CD8-positive, alpha-beta memory T cell (primary cell): ENCODE data around the gene RIGI. TPM values are rescaled to one million over a fixed set of nuclear protein-coding genes. Genes with fewer than 3 reads are reported as not detected.
A peak's percentile ranks its signal among the peaks of the same experiment; 100 is the strongest.
"Not testable (repeated sequence)": the region's sequence is repeated elsewhere in the genome, so short reads cannot be mapped to it uniquely, and the experiment has no call there.

ENCODE experiments used
- CTCF ChIA-PET: fragments of 350-600 bp; sonication (Branson Sonifier 250); formaldehyde crosslinking; loops from one replicate; lab custom pipeline; 2021; ENCODE audit warnings: antibody characterized with exemption; lab: Charles Lee
- POLR2A ChIA-PET: fragments of 350-600 bp; sonication (Branson Sonifier 250); formaldehyde crosslinking; loops from one replicate; lab custom pipeline; 2021; ENCODE audit warnings: antibody characterized with exemption; lab: Charles Lee
- DNase-seq, 5 donors: peaks; one replicate each; pipeline versions ENCODE4 v3.0.0 to v3.0.0-alpha.2; 2020 to 2022; ENCODE audit warnings: mixed read lengths in 1 of 5
- H3K27ac ChIP-seq: one replicate; pipeline ENCODE4 v1.7.0; 2013; ENCODE audit warnings: low read depth, mild to moderate bottlenecking, low read length, moderate library complexity
- H3K27me3 ChIP-seq: 2 replicates; pipeline ENCODE4 v1.7.0; 2013; ENCODE audit warnings: low read length, mild to moderate bottlenecking; ENCODE audit not compliant: insufficient read depth, poor library complexity, severe bottlenecking
- H3K36me3 ChIP-seq: 2 replicates; pipeline ENCODE4 v1.7.0; 2013; ENCODE audit warnings: mild to moderate bottlenecking, low read length, moderate library complexity; ENCODE audit not compliant: insufficient read depth
- H3K4me1 ChIP-seq: 2 replicates; pipeline ENCODE4 v1.7.0; 2013; ENCODE audit warnings: mild to moderate bottlenecking, low read length, moderate library complexity; ENCODE audit not compliant: insufficient read depth
- H3K4me3 ChIP-seq: 2 replicates; pipeline ENCODE4 v1.7.0; 2013; ENCODE audit warnings: mild to moderate bottlenecking, low read length
- H3K9me3 ChIP-seq: 2 replicates; pipeline ENCODE4 v1.7.0; 2013; ENCODE audit warnings: mild to moderate bottlenecking, low read length
- H3K27ac Mint-ChIP-seq, 8 donors: one replicate each; pipeline ENCODE4 v1.8.0; 2020 to 2021; ENCODE audit warnings: mixed read lengths in 8 of 8, mild to moderate bottlenecking in 6 of 8, inconsistent platforms in 3 of 8, moderate library complexity in 3 of 8
- H3K27me3 Mint-ChIP-seq, 2 donors: one replicate each; pipeline ENCODE4 v1.8.0; 2020 to 2021; ENCODE audit warnings: mixed read lengths in 2 of 2, mild to moderate bottlenecking in 1 of 2, moderate library complexity in 1 of 2
- H3K36me3 Mint-ChIP-seq, 3 donors: one replicate each; pipeline ENCODE4 v1.8.0; 2020 to 2021; ENCODE audit warnings: mixed read lengths in 3 of 3, inconsistent platforms in 1 of 3, mild to moderate bottlenecking in 1 of 3
- H3K4me1 Mint-ChIP-seq, 3 donors: one replicate each; pipeline ENCODE4 v1.8.0; 2020 to 2021; ENCODE audit warnings: mixed read lengths in 3 of 3, inconsistent platforms in 1 of 3, mild to moderate bottlenecking in 1 of 3
- H3K4me3 Mint-ChIP-seq, 7 donors: one replicate each; pipeline ENCODE4 v1.8.0; 2020 to 2021; ENCODE audit warnings: mixed read lengths in 7 of 7, mild to moderate bottlenecking in 6 of 7, moderate library complexity in 4 of 7, inconsistent platforms in 2 of 7
- H3K9me3 Mint-ChIP-seq, 5 donors: one replicate each; pipeline ENCODE4 v1.8.0; 2020 to 2022; ENCODE audit warnings: mixed read lengths in 5 of 5, mild to moderate bottlenecking in 3 of 5, moderate library complexity in 2 of 5, inconsistent platforms in 1 of 5
- polyA plus RNA-seq: library from polyadenylated mRNA; unstranded; fragments of 300-500 nt; fragmentation: Illumina TruSeq; gene quantifications from one replicate; pipeline ENCODE4 v1.2.3, GENCODE V29; 2021
- total RNA-seq, 2 experiments: library from RNA; stranded (reverse); gene quantifications; one replicate each; pipeline ENCODE4 v1.2.3, GENCODE V29; 2021

The RIGI gene
- total and polyA plus RNA-seq, 3 experiments from 2014 or later, result 5.9 to 20.0 (median 6.5) TPM

- no peak for DNase-seq
- Mint-ChIP-seq H3K27ac (peak overlapping the region; percentile 78 to 99 (median 96)), H3K27me3 (no peaks in the 10 kb centered on the region), H3K4me1 (peaks cover 47 to 52% (median 49%) of the 10 kb centered on the region in 3 donors), H3K9me3 (no peaks in the 10 kb centered on the region), H3K4me3 (peak overlapping the region; percentile 86 to 98 (median 98)), H3K36me3 (peaks cover 0 to 24% (median 5%) of the 10 kb centered on the region in 3 donors)
- CTCF ChIA-PET, result interaction anchor here (0.7 to 4.4 kb wide), 16 partner anchors 9 to 150 kb away, joined by 3 to 49 read pairs (median 4); partner anchors contain the start of genes ACO1, NDUFB6, SMIM27 and TOPORS
- Histone ChIP-seq H3K9me3 (no peaks in the 10 kb centered on the region), H3K4me3 (peak overlapping the region; percentile 90), H3K27ac (peak overlapping the region; percentile 71), H3K4me1 (peaks cover 28% of the 10 kb centered on the region), H3K36me3 (no peaks in the 10 kb centered on the region), H3K27me3 (no peaks in the 10 kb centered on the region)
- POLR2A ChIA-PET, result interaction anchor here (0.6 to 2.1 kb wide), 2 partner anchors 24 to 59 kb away, joined by 3 to 19 read pairs; no protein-coding TSS in a partner anchor
Observed at GRCh38 chr9:32526707-32527048, 682 bp upstream of the RIGI start.

- no peaks in the 10 kb centered on the region for H3K9me3 ChIP-seq
- ChIA-PET POLR2A (interaction anchor here (0.6 to 2.1 kb wide), 6 partner anchors 25 to 147 kb away, joined by 3 to 19 read pairs (median 3); partner anchors contain the start of gene ACO1), CTCF (interaction anchor here (0.8 to 4.4 kb wide), 14 partner anchors 10 to 149 kb away, joined by 3 to 49 read pairs (median 4); partner anchors contain the start of genes ACO1, NDUFB6, SMIM27 and TOPORS)
- Mint-ChIP-seq H3K4me1 (peaks cover 54 to 58% (median 57%) of the 10 kb centered on the region in 3 donors), H3K36me3 (peaks cover 0 to 26% (median 6%) of the 10 kb centered on the region in 3 donors), H3K27me3 (no peaks in the 10 kb centered on the region), H3K27ac (peak overlapping the region; percentile 78 to 99 (median 96)), H3K4me3 (peak overlapping the region; percentile 86 to 98 (median 98)), H3K9me3 (no peaks in the 10 kb centered on the region)
- H3K4me1 ChIP-seq, result peaks cover 28% of the 10 kb centered on the region
- no peaks in the 10 kb centered on the region for H3K27me3 ChIP-seq
- peak overlapping the region; percentile 71 for H3K27ac ChIP-seq
- DNase-seq, result no peak
- H3K36me3 ChIP-seq, result no peaks in the 10 kb centered on the region
- peak overlapping the region; percentile 90 for H3K4me3 ChIP-seq
Observed at GRCh38 chr9:32525709-32526030, 326 bp downstream of the RIGI start.

GRCh38 chr9:32524892-32525708 is 896 bp downstream of the RIGI start:
- Histone ChIP-seq H3K9me3 (no peaks in the 10 kb centered on the region), H3K4me1 (peaks cover 28% of the 10 kb centered on the region), H3K36me3 (no peaks in the 10 kb centered on the region), H3K4me3 (peak overlapping the region; percentile 90), H3K27me3 (no peaks in the 10 kb centered on the region), H3K27ac (peak overlapping the region; percentile 71)
- Mint-ChIP-seq H3K27ac (peak overlapping the region; percentile 78 to 99 (median 96)), H3K4me1 (peaks cover 57 to 63% (median 62%) of the 10 kb centered on the region in 3 donors), H3K36me3 (peaks cover 0 to 27% (median 6%) of the 10 kb centered on the region in 3 donors), H3K4me3 (peak overlapping the region; percentile 86 to 98 (median 98)), H3K27me3 (no peaks in the 10 kb centered on the region), H3K9me3 (no peaks in the 10 kb centered on the region)
- ChIA-PET POLR2A (interaction anchor here (0.7 to 2.1 kb wide), 5 partner anchors 25 to 146 kb away, joined by 3 to 19 read pairs (median 3); partner anchors contain the start of gene ACO1), CTCF (interaction anchor here (1.2 to 4.4 kb wide), 9 partner anchors 13 to 146 kb away, joined by 3 to 49 read pairs (median 7); partner anchors contain the start of genes ACO1, NDUFB6, SMIM27 and TOPORS)
- DNase-seq, result peak in 3 of 5 donors; percentile 5 to 28 (median 14)

- Mint-ChIP-seq H3K27ac (peak overlapping the region in 7 of 8 donors; percentile 36 to 97 (median 84)), H3K4me3 (peak overlapping the region; percentile 81 to 98 (median 98)), H3K4me1 (peaks cover 57 to 66% (median 66%) of the 10 kb centered on the region in 3 donors), H3K36me3 (peaks cover 0 to 27% (median 6%) of the 10 kb centered on the region in 3 donors)
- not testable (repeated sequence) for H3K27me3 ChIP-seq, DNase-seq, H3K9me3 ChIP-seq, H3K27ac ChIP-seq, H3K36me3 ChIP-seq, H3K9me3 Mint-ChIP-seq, H3K27me3 Mint-ChIP-seq
- Histone ChIP-seq H3K4me3 (peak overlapping the region; percentile 90), H3K4me1 (peaks cover 28% of the 10 kb centered on the region)
- ChIA-PET CTCF (interaction anchor here (1.2 to 4.4 kb wide), 6 partner anchors 16 to 146 kb away, joined by 3 to 49 read pairs (median 26); partner anchors contain the start of genes ACO1, NDUFB6, SMIM27 and TOPORS), POLR2A (interaction anchor here (1.1 kb wide), 1 partner anchor 50 kb away, joined by 3 read pairs; no protein-coding TSS in a partner anchor)
Observed at GRCh38 chr9:32524558-32524891, 1.5 kb downstream of the RIGI start.

- Mint-ChIP-seq H3K9me3 (no peaks in the 10 kb centered on the region), H3K4me3 (peak overlapping the region; percentile 81 to 98 (median 98)), H3K4me1 (peaks cover 58 to 66% (median 66%) of the 10 kb centered on the region in 3 donors), H3K27ac (peak overlapping the region; percentile 0 to 88 (median 79)), H3K27me3 (no peaks in the 10 kb centered on the region), H3K36me3 (peaks cover 0 to 27% (median 6%) of the 10 kb centered on the region in 3 donors)
- POLR2A ChIA-PET, result no interaction called here
- CTCF ChIA-PET, result interaction anchor here (0.9 to 4.4 kb wide), 3 partner anchors 17 to 145 kb away, joined by 3 to 49 read pairs (median 4); partner anchors contain the start of genes SMIM27 and TOPORS
- Histone ChIP-seq H3K27me3 (no peaks in the 10 kb centered on the region), H3K9me3 (no peaks in the 10 kb centered on the region), H3K36me3 (no peaks in the 10 kb centered on the region), H3K27ac (no peak overlapping the region), H3K4me3 (no peak overlapping the region), H3K4me1 (peaks cover 28% of the 10 kb centered on the region)
- DNase-seq, result no peak
Observed at GRCh38 chr9:32523910-32524309, 2.1 kb downstream of the RIGI start.

GRCh38 chr9:32518276-32518675 is 7.7 kb downstream of the RIGI start:
- Mint-ChIP-seq H3K4me1 (peaks cover 56 to 82% (median 66%) of the 10 kb centered on the region in 3 donors), H3K27me3 (no peaks in the 10 kb centered on the region), H3K9me3 (peaks cover 0 to 5% (median 0%) of the 10 kb centered on the region in 5 donors), H3K27ac (peak overlapping the region in 2 of 8 donors; percentile 6 to 26), H3K36me3 (peaks cover 12 to 47% (median 13%) of the 10 kb centered on the region in 3 donors), H3K4me3 (no peak overlapping the region)
- Histone ChIP-seq H3K4me1 (peaks cover 1% of the 10 kb centered on the region), H3K27ac (no peak overlapping the region), H3K4me3 (no peak overlapping the region), H3K27me3 (no peaks in the 10 kb centered on the region), H3K9me3 (no peaks in the 10 kb centered on the region), H3K36me3 (no peaks in the 10 kb centered on the region)
- CTCF ChIA-PET, result no interaction called here
- no peak for DNase-seq
- POLR2A ChIA-PET, result no interaction called here

- ChIA-PET POLR2A (no interaction called here), CTCF (interaction anchor here (1.2 kb wide), 1 partner anchor 10 kb away, joined by 4 read pairs; no protein-coding TSS in a partner anchor)
- H3K9me3 Mint-ChIP-seq, result peaks cover 0 to 5% (median 0%) of the 10 kb centered on the region in 5 donors
- H3K27me3 ChIP-seq, result no peaks in the 10 kb centered on the region
- H3K4me1 ChIP-seq, result no peaks in the 10 kb centered on the region
- H3K9me3 ChIP-seq, result no peaks in the 10 kb centered on the region
- no peak overlapping the region for H3K4me3 ChIP-seq
- H3K27ac Mint-ChIP-seq, result peak overlapping the region in 1 of 8 donors; percentile 33
- no peaks in the 10 kb centered on the region for H3K36me3 ChIP-seq
- no peak overlapping the region for H3K4me3 Mint-ChIP-seq
- no peak for DNase-seq
- H3K27ac ChIP-seq, result no peak overlapping the region
- H3K4me1 Mint-ChIP-seq, result peaks cover 53 to 80% (median 64%) of the 10 kb centered on the region in 3 donors
- no peaks in the 10 kb centered on the region for H3K27me3 Mint-ChIP-seq
- peaks cover 10 to 40% (median 13%) of the 10 kb centered on the region in 3 donors for H3K36me3 Mint-ChIP-seq
Observed at GRCh38 chr9:32516241-32516640, 9.8 kb downstream of the RIGI start.
